Mucosa of gallbladder (tissue), 1 donor: ENCODE results near the gene PHF12. TPM values are rescaled to one million over a fixed set of nuclear protein-coding genes. Genes with fewer than 3 reads are reported as not detected.
A peak's percentile ranks its signal among the peaks of the same experiment; 100 is the strongest.

ENCODE experiments used
- DNase-seq: peaks from one replicate; pipeline ENCODE4 v3.0.0-alpha.2; 2020; ENCODE audit warnings: low spot score
- total RNA-seq: library from RNA; stranded (reverse); gene quantifications from one replicate; pipeline ENCODE4 v1.2.1, GENCODE V29; 2021
- donor health status: DM: no; HTN: no; CAD: no.

Gene PHF12
- 44.5 TPM for total RNA-seq

DNA sequence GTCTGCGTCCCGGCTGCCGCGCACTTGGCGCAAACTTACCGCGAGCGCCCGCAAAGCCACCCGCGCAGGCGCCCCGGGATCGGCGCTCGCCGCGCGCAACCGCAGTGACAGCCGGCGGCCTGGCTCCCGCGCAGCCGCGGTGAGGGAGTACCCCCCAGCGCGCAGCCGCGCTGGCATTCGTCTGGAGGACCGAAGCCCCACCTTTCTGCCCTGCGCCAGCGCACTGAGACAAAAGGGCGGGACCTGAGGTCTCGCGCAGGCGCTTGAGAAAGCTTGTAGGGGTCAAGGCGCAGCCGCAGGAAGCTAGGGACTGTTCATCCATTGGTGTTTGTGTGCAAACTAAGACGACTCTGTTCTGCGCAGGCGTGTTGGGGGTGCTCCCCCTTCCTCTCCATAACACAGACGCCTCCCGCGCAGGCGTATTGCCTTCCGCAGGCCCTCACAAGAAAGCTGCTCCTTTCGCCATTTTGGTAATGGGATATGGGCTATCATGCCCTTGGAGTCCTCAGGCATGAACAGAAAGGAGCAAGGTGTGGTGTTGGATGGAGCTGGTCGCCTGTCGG is at the start of gene PHF12:
PHF12 (minus strand) TSS at position 91 of the 563 bp plus-strand sequence. CDS start 558 bp downstream, outside the sequence.
- peak; percentile 100 for DNase-seq

GRCh38 chr17:29000973-29001372 is 49.7 kb upstream of the PHF12 start:
- DNase-seq = no peak

GRCh38 chr17:28999206-28999605 is 47.9 kb upstream of the PHF12 start:
- no peak for DNase-seq

GRCh38 chr17:28997806-28998205 is 46.5 kb upstream of the PHF12 start:
- no peak for DNase-seq

- no peak for DNase-seq
Measured at GRCh38 chr17:28996554-28997096, 45.3 kb upstream of the PHF12 start.

- no peak for DNase-seq
Measured at GRCh38 chr17:28993645-28994426, 42.5 kb upstream of the PHF12 start.

DNA sequence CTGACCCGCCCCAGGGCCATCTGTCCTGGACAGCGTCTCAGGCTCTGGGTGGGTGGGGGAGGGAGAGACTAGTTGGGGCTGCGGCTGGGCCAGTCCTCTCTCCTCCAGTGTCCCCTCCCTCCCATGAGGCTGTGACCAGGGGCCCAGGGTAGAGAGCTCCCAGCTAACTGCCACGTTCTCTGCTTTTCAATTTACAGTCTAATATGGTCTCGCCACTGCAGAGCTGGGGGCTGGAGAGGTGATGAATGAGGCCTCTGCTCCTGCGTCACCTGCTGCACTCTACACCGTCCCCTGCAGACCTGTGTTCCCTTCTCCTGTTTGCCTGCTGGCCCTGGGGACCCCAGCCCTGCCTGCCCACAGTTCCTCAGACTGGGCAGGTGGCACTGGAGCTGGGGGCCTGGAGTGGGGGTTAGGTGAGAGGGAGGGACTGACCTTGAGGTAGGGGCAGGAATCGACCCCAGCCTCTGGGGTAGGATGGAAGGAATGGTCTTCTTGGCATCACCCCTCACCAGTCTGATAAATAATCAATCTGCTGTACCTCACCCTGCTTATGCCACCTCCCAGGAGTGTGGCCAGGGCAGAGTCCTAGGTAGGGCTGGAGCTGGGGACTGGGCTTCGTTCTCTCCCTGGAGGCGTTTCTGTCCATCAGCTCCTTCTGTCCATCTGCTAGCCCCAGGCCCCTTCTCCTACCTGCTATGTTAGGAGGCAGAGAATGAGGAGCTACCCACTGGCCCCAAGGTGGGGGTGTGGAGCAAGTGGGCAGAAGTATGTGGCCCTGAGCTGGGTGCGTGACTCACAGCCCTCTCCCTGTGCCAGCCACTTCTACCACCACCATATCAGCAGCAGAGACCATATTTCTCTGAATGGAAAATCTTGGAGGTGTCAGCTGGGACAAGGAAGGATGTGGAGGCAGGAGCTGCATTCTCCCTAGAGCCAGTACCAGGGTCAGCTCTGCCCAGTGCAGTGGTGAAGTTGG is 41.6 kb upstream of the PHF12 start:
- DNase-seq = no peak

GRCh38 chr17:28992185-28992584 is 40.9 kb upstream of the PHF12 start:
- DNase-seq = no peak

DNA sequence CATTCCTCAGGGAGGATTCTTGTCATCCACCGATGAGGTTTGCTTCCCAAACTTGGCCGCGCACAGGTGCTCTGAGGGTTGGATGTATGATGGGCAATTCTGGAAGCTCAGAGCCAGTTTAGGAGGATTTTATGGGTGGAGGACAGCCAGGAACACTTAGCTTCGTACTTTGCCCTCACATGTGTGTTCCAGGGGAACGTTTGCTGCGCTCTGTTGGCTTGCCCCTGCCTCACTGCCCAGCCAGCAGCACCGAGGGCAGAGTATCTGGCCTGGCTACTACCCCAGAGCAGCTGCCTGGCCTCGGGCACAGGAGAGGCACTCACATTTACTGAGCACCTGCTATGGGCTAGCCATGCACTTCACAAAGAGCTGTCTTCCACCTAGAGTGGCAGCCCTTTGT is 40.5 kb upstream of the PHF12 start:
- DNase-seq = no peak

GRCh38 chr17:28989028-28989427 is 37.7 kb upstream of the PHF12 start:
- DNase-seq = no peak

DNA sequence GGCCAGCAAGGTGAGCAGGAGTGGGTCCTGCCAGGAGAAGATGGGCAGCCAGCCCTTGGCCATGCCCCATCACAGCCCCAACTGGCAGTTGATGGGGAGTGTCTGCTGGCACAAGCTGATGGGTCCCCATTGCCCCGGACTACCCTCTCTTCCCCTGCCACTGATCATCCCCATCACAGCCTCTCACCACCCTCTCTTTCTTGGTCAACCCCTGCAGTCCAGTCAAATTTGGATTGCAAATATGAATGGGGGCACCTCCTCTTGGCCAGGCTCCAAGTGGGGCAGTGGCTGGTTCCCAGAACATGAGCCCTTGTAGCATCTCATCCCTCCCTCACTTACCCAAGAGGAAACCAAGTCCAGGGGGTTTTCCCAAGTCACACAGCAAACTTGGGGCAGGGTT is 37.2 kb upstream of the PHF12 start:
- DNase-seq = no peak

GRCh38 chr17:28986714-28987655 is 35.7 kb upstream of the PHF12 start:
- DNase-seq = no peak

DNA sequence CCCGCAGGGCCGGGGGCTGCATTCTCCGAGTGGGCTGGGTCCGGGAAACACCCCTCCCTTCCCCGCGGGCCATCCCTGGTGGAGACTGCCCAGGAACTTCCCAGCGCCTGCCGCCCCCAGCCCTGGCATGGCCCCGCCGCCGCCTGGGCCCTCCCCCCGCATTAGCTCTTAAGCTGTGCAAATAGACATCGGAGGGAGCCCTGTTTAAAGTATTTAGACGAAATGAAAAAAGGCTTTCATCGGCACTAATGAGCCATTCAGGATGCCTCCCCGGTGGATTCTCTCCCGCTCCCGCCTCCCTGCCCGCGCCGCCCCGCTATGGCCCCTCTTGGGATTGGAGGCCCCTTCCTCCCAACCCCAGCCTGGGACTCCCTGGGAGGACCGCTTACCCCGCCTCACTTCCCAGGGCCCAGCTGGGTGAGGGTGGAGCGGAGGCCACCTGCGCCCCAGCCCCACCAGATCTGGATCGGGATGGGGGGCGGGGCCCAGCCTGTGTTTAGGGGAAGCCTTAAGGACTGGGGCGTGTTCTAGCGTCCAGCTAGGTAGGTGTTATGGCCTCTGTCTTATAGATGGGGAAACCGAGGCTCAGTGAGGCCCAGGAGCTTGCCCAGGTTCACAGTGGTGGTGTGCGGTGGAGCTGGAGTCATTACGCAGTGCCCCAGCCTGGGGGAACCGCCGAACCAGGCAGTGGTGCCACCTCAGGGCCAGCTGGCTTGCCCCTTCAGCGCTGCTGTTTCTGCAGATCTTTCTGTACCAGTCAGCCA is 34.8 kb upstream of the PHF12 start:
- DNase-seq = no peak

DNA sequence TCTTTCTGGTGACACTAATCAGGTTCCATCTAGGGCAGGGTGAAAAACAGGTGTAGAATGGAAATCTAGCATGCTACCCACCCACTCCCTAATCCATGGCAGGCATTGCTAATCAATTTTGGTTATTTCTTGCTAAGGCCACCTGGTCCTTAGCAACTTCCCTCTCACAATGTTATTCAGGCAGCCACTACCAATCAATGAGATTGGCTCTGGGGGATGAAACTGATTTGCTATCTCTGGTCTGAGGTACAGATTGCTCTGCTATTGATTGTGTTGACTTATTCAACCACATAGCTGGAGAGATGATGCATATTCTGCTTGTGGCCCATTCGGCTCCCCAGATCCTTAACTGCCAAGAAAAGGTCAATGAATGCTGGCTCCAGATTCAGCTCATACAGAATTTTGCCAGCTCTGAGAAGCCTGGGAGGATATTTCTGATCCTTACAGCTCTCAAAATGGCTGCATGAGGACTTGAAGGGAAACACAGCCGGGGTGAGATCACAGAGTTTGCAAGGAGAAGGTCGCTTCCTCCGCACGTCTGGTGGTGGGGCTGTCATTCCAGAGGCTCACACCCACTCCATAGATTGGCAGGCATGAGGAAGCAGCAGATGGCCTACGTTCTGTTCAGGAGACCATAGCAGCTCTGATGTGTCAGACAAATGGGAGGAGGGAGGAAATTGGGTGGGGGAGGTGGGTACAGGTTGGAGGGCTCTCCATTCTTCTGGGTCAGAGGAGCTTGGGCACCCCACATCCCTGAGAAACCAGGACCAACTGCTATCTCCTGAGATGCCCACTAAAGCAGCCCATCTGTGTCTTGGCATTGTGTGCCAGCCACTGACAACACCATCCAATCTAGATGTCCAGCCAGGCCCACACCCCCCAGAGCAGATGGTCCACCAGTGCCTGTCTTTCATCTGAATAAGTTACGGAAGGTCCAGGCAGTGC is 32.2 kb upstream of the PHF12 start:
- DNase-seq = no peak

- DNase-seq = peak; percentile 49
Measured at GRCh38 chr17:28982131-28982793, 30.9 kb upstream of the PHF12 start.

- DNase-seq = no peak
Measured at GRCh38 chr17:28978356-28978964, 27.1 kb upstream of the PHF12 start.

GRCh38 chr17:28977659-28978355 is 26.5 kb upstream of the PHF12 start:
- DNase-seq = no peak
